ENCODE results near the gene RNU6-9. TPM values are rescaled to one million over a fixed set of nuclear protein-coding genes. Genes with fewer than 3 reads are reported as not detected.

RNU6-9 gene
- total RNA-seq, 4 donors from 2014 or later = not detected

- no peak for DNase-seq
- TF ChIP-seq, protein P1, sequence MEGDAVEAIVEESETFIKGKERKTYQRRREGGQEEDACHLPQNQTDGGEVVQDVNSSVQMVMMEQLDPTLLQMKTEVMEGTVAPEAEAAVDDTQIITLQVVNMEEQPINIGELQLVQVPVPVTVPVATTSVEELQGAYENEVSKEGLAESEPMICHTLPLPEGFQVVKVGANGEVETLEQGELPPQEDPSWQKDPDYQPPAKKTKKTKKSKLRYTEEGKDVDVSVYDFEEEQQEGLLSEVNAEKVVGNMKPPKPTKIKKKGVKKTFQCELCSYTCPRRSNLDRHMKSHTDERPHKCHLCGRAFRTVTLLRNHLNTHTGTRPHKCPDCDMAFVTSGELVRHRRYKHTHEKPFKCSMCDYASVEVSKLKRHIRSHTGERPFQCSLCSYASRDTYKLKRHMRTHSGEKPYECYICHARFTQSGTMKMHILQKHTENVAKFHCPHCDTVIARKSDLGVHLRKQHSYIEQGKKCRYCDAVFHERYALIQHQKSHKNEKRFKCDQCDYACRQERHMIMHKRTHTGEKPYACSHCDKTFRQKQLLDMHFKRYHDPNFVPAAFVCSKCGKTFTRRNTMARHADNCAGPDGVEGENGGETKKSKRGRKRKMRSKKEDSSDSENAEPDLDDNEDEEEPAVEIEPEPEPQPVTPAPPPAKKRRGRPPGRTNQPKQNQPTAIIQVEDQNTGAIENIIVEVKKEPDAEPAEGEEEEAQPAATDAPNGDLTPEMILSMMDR (IDR thresholded peaks at IDR 0.05) = no peak
- no peak for TF ChIP-seq POLR2A (IDR thresholded peaks at IDR 0.05)
- intact Hi-C loops (cut with DNase I; ENCODE audit: low total_unique reads) = no loop called here
Observed at GRCh38 chr19:912181-913079, 19.1 kb downstream of the RNU6-9 start.

DNA sequence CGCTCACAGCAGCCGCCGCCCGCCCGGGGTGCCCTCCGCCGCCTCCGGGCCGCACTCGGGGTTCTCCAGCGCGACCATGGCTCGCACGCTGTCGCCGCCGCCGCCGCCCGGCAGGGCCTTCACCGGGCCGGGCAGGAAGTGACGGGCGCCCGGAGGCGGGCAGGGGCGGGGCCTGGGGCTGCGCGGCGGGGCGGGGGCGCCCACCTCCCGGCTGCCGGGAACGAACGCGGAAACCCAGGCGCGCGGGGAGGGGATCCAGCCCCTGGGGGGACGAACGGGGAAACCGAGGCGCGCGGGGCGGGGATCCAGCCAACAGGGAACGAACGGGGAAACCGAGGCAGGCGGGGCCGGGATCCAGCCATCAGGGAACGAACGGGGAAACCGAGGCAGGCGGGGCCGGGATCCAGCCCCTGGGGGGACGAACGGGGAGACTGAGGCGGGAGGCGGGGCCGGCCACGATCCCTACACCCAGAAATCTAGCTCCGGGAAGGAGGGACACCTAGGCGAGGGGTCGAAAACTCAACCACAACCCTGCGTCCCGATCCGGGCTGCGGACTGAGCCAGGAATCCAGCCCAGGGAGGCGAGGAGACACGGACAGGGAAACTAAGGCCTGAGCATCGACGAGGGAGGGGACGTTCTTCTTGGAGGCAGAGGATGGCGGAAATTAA is 19.9 kb downstream of the RNU6-9 start, which contains the start of gene R3HDM4:
R3HDM4 (minus strand) TSS at position 140 of the 669 bp plus-strand sequence; CDS start at position 78, 62 bp downstream.
- Histone ChIP-seq H3K36me3 (no peaks in the 10 kb centered on the region), H3K4me3 (peak within 1 kb of the TSS; percentile 91 to 96), H3K4me1 (peaks cover 0 to 20% of the 10 kb centered on the region in 2 donors), H3K27me3 (peaks cover 4 to 10% of the 10 kb centered on the region in 2 donors), H3K27ac (peak within 1 kb of the TSS; percentile 81 to 90), H3K9me3 (no peaks in the 10 kb centered on the region)
- peak; percentile 47 to 73 for TF ChIP-seq POLR2A (IDR thresholded peaks at IDR 0.05)
- TF ChIP-seq, protein P1 (IDR thresholded peaks at IDR 0.05) = no peak
- peak; percentile 70 to 84 for DNase-seq
- intact Hi-C loops (cut with DNase I; ENCODE audit: low total_unique reads) = no loop called here

More at GRCh38 chr19:912181-913079, 19.1 kb downstream of the RNU6-9 start:
- H3K4me1 ChIP-seq = peaks cover 0 to 12% of the 10 kb centered on the region in 2 donors
- H3K4me3 ChIP-seq = peak overlapping the region; percentile 91 to 96
- peaks cover 0 to 3% of the 10 kb centered on the region in 2 donors for H3K27me3 ChIP-seq
- H3K9me3 ChIP-seq = no peaks in the 10 kb centered on the region
- H3K36me3 ChIP-seq = no peaks in the 10 kb centered on the region
- H3K27ac ChIP-seq = peak overlapping the region; percentile 55 to 90

- no peak for DNase-seq
- H3K27ac ChIP-seq = no peak overlapping the region
Observed at GRCh38 chr19:916645-917322, 23.5 kb downstream of the RNU6-9 start.

GRCh38 chr19:917323-918151 is 24.3 kb downstream of the RNU6-9 start, which contains the start of gene KISS1R:
Gene KISS1R, plus strand, starts transcription at chr19:917333. Its CDS starts 170 bp downstream, at chr19:917503.
- DNase-seq = no peak
- TF ChIP-seq, protein P1 (IDR thresholded peaks at IDR 0.05) = peak in 3 of 4 experiments; percentile 6 to 43 (median 21)
- no peak for TF ChIP-seq POLR2A (IDR thresholded peaks at IDR 0.05)
- Histone ChIP-seq H3K4me3 (peak within 1 kb of the TSS in 1 of 2 donors; percentile 0), H3K36me3 (no peaks in the 10 kb centered on the region), H3K4me1 (peaks cover 0 to 38% of the 10 kb centered on the region in 2 donors), H3K9me3 (no peaks in the 10 kb centered on the region), H3K27me3 (peaks cover 16 to 36% of the 10 kb centered on the region in 2 donors), H3K27ac (no peak within 1 kb of the TSS)
- intact Hi-C loops (cut with DNase I; ENCODE audit: low total_unique reads) = loop anchor here (5.0 kb wide), 1 partner anchor 50 kb away; no protein-coding TSS in a partner anchor

More at GRCh38 chr19:916645-917322, 23.5 kb downstream of the RNU6-9 start:
- Histone ChIP-seq H3K27me3 (peaks cover 16 to 36% of the 10 kb centered on the region in 2 donors), H3K36me3 (no peaks in the 10 kb centered on the region), H3K4me1 (peaks cover 0 to 38% of the 10 kb centered on the region in 2 donors), H3K4me3 (no peak overlapping the region), H3K9me3 (no peaks in the 10 kb centered on the region)
- TF ChIP-seq, protein P1 (IDR thresholded peaks at IDR 0.05) = no peak
- TF ChIP-seq POLR2A (IDR thresholded peaks at IDR 0.05) = no peak
- intact Hi-C loops (cut with DNase I; ENCODE audit: low total_unique reads) = loop anchor here (5.0 kb wide), 1 partner anchor 49 kb away; no protein-coding TSS in a partner anchor

Data from uterus (tissue), 4 donors.